Suprapubic skin (tissue), 4 donors: ENCODE data around the gene TRMU. TPM values are rescaled to one million over a fixed set of nuclear protein-coding genes. Genes with fewer than 3 reads are reported as not detected.
A peak's percentile ranks its signal among the peaks of the same experiment; 100 is the strongest.

Experiments
- DNase-seq, 2 donors: peaks; one replicate each; pipeline ENCODE4 v3.0.0-alpha.2; 2019; ENCODE audit warnings: low spot score in 2 of 2
- H3K27ac ChIP-seq: fragments of 200-600 bp; sonication (generic); one replicate; pipeline ENCODE4 v1.5.1; 2019
- H3K27me3 ChIP-seq: fragments of 200-600 bp; sonication (generic); one replicate; pipeline ENCODE4 v1.5.1; 2019
- H3K36me3 ChIP-seq: fragments of 200-600 bp; sonication (generic); one replicate; pipeline ENCODE4 v1.5.1; 2019
- H3K4me1 ChIP-seq: fragments of 200-600 bp; sonication (generic); one replicate; pipeline ENCODE4 v1.5.1; 2019
- H3K4me3 ChIP-seq: fragments of 200-600 bp; sonication (generic); one replicate; pipeline ENCODE4 v1.5.1; 2019; ENCODE audit warnings: mild to moderate bottlenecking
- H3K9me3 ChIP-seq: fragments of 200-600 bp; sonication (generic); one replicate; pipeline ENCODE4 v1.5.1; 2019
- EP300 ChIP-seq: sonication (generic); formaldehyde crosslinking; IDR thresholded peaks from one replicate; pipeline ENCODE4 v1.6.1; 2017; ENCODE audit warnings: antibody characterized with exemption
- POLR2A ChIP-seq, 2 donors: fragments of 450-650 bp; IDR thresholded peaks; one replicate each; pipeline ENCODE4 v1.6.1; 2017; ENCODE audit warnings: antibody characterized with exemption in 2 of 2, mild to moderate bottlenecking in 2 of 2, moderate library complexity in 2 of 2
- POLR2AphosphoS5 ChIP-seq, 3 donors: sonication (generic); formaldehyde crosslinking; IDR thresholded peaks; one replicate each; pipeline ENCODE4 v1.6.1; 2017; ENCODE audit warnings: antibody characterized with exemption in 3 of 3
- WGBS: methylation state at CpG from one replicate; pipeline ENCODE4 v1.1.5; 2018; 5-methylcytosine and 5-hydroxymethylcytosine counted together
- total RNA-seq, 4 donors: library from RNA; depleted of rRNA; stranded (reverse); fragments of >200 nt; gene quantifications; one replicate each; pipeline ENCODE4 v1.1.0, GENCODE V29; 2016
- TF ChIP-seq, protein P1 (sequence below), 2 donors: fragments of 200-600 bp in 1 of 2; fragments of 450-650 bp in 1 of 2; sonication (generic) in 1 of 2; IDR thresholded peaks; one replicate each; pipeline ENCODE4 v1.5.1; 2016 to 2019; ENCODE audit warnings: antibody characterized with exemption in 2 of 2, mild to moderate bottlenecking in 1 of 2, moderate library complexity in 1 of 2

The TRMU gene
- total RNA-seq, 4 donors from 2014 or later: 28.3 to 109 (median 40.9) TPM

DNA sequence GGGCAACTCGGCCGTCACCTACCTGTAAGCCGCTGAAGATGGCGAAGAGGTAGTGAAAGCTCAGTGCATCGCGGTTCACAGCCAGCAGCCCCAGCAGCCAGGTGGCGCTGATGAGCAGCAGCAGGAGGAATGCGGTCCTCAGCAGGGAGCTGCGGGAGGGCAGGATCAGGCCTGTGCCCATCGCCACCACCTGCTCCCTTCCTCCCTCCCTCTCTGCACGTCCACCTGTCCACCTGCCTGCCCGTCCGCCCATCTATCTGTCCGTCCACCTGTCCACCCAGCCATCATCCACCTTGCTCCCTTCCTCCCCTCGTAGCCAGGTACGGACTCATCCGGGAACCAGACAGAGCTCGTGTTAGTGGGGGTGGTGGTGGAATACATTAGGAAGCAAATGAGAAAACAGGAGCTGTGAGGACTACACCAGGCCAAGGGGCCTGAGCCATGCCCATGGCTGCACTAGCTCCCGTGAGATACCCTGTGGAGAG is 32.2 kb downstream of the TRMU start:
- Histone ChIP-seq H3K4me3 (no peak overlapping the region), H3K9me3 (no peaks in the 10 kb centered on the region), H3K4me1 (no peaks in the 10 kb centered on the region), H3K36me3 (peaks cover 21% of the 10 kb centered on the region), H3K27me3 (peaks cover 3% of the 10 kb centered on the region), H3K27ac (no peak overlapping the region)
- DNase-seq: no peak
- 38% methylated on average over 14 of the region's 19 CpGs for WGBS
- no peak for TF ChIP-seq POLR2AphosphoS5 (IDR thresholded peaks at IDR 0.05)
- TF ChIP-seq, protein P1, sequence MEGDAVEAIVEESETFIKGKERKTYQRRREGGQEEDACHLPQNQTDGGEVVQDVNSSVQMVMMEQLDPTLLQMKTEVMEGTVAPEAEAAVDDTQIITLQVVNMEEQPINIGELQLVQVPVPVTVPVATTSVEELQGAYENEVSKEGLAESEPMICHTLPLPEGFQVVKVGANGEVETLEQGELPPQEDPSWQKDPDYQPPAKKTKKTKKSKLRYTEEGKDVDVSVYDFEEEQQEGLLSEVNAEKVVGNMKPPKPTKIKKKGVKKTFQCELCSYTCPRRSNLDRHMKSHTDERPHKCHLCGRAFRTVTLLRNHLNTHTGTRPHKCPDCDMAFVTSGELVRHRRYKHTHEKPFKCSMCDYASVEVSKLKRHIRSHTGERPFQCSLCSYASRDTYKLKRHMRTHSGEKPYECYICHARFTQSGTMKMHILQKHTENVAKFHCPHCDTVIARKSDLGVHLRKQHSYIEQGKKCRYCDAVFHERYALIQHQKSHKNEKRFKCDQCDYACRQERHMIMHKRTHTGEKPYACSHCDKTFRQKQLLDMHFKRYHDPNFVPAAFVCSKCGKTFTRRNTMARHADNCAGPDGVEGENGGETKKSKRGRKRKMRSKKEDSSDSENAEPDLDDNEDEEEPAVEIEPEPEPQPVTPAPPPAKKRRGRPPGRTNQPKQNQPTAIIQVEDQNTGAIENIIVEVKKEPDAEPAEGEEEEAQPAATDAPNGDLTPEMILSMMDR (IDR thresholded peaks at IDR 0.05): peak; percentile 55 to 94

DNA sequence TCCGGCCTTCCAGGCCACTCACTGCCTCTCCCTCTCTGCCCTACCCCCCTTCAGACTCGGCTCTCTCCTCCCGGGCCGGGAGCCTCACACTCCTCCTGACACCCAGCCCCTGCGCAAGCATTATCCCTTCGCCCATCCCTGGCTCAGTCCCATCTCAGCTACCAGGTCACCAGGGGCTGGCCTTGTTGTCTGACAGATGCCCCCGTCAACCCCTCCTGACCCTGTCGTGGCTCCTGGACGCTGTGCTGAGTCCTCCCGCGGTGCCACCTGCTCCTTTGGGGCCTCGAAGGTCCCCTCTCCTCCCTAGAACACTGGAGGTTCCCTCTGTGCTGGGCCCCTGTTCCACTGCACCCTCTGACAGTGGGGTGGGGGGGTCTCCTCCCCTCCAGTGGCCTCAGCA is 32.9 kb downstream of the TRMU start:
- Histone ChIP-seq H3K27me3 (peaks cover 3% of the 10 kb centered on the region), H3K36me3 (peaks cover 22% of the 10 kb centered on the region), H3K27ac (no peak overlapping the region), H3K4me3 (no peak overlapping the region), H3K4me1 (peaks cover 7% of the 10 kb centered on the region), H3K9me3 (no peaks in the 10 kb centered on the region)
- no peak for DNase-seq
- TF ChIP-seq POLR2AphosphoS5 (IDR thresholded peaks at IDR 0.05) (no peak), POLR2A (IDR thresholded peaks at IDR 0.05) (no peak), EP300 (no peak)
- TF ChIP-seq, protein P1 (IDR thresholded peaks at IDR 0.05): no peak
- 80% methylated on average over 12 of the region's 12 CpGs for WGBS

DNA sequence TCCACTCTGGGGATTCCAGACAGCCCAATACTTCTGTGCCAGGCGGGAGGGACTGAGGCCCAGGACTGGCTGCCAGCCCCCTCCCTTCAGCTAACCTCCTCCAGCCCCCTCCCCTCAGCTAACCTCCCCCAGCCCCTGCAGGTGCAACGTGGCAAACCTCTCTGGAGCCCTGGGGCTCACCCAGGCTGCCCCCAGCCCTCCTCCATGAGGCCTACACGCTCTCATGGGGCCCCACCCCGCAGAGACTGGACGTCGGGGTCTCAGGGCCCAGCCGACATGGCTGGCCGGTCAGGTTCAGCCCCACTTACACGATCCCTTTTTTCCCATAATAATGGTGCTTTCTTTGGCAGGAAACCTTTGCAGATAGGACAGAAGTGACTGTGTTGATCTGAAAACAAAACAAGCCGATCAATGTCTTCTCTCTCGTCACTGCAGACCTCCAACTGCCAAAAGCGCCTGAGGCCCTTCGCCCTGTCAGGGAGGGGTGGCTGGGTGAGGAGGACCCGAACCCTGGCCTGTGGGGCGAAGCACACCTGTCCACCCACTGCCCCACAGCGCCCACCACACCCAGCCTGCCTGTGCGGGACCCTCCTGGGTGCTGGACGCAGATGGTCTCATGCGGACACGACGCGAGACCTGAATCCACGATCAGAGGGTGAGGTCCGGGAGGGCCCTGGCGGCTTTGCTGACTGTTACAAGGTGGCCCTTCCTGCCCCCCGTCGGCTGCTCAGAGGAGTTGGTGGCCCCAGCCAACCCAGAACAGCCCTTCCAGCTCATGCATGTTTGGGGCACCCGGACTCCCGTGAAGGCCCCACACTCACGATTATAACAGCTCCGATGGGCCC is 33.6 kb downstream of the TRMU start:
- Histone ChIP-seq H3K36me3 (peaks cover 22% of the 10 kb centered on the region), H3K27ac (no peak overlapping the region), H3K9me3 (no peaks in the 10 kb centered on the region), H3K4me1 (peaks cover 12% of the 10 kb centered on the region), H3K27me3 (peaks cover 3% of the 10 kb centered on the region), H3K4me3 (no peak overlapping the region)
- no peak for DNase-seq
- WGBS: 89% methylated on average over 25 of the region's 31 CpGs
- no peak for TF ChIP-seq EP300
- no peak for TF ChIP-seq POLR2AphosphoS5 (IDR thresholded peaks at IDR 0.05)
- TF ChIP-seq POLR2A (IDR thresholded peaks at IDR 0.05): no peak
- TF ChIP-seq, protein P1 (IDR thresholded peaks at IDR 0.05): no peak

DNA sequence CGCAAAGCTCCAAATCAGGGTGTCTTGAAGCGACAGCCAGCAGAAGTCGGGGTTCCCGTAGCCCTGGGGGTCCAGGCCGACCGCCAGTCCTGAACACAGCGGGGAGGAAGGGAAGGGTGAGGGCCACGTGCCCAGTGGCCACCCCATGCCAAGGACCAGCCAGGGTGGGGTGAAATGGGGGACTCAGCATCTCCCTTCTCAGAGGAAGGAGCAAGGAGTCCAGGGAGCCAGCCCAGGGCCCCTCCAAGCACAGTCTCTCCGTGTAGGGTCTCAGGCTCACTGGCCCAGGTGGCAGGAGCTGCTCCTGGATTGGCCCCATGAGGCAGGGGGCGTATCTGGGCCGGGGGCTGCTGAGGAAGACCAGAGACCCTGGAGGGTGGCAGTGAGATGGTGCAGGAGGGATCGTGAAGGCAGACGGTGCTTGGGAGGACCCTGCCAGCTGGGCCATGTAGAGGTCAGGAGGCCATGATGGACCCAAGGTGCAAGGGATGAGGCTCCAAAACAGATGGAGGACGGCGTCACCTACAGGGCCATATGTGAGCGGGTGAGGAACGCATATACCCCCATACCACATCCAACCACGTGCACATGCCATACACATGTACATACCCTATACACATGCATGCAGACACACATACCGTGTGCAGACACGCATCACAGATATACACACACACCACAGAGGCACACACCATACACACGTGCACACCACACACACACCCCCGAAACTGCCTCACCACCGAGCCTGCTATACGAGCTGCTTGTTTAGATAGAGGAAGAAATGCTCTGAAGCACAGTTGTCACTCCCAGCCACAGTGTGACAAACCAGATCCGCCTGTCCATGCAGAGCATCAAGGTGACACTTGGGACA is 34.4 kb downstream of the TRMU start:
- H3K27ac ChIP-seq: no peak overlapping the region
- WGBS: 73% methylated on average over 24 of the region's 25 CpGs
- H3K9me3 ChIP-seq: no peaks in the 10 kb centered on the region
- H3K27me3 ChIP-seq: peaks cover 3% of the 10 kb centered on the region
- no peak for DNase-seq
- H3K4me3 ChIP-seq: no peak overlapping the region
- H3K4me1 ChIP-seq: peaks cover 21% of the 10 kb centered on the region
- H3K36me3 ChIP-seq: peaks cover 14% of the 10 kb centered on the region
- TF ChIP-seq EP300 (no peak), POLR2A (IDR thresholded peaks at IDR 0.05) (no peak)
- TF ChIP-seq, protein P1 (IDR thresholded peaks at IDR 0.05): no peak
